ENCODE data around the gene PRRG3. TPM values are rescaled to one million over a fixed set of nuclear protein-coding genes. Genes with fewer than 3 reads are reported as not detected.

The PRRG3 gene
- total RNA-seq, 1 donor from 2014 or later, result 5.6 TPM

DNA sequence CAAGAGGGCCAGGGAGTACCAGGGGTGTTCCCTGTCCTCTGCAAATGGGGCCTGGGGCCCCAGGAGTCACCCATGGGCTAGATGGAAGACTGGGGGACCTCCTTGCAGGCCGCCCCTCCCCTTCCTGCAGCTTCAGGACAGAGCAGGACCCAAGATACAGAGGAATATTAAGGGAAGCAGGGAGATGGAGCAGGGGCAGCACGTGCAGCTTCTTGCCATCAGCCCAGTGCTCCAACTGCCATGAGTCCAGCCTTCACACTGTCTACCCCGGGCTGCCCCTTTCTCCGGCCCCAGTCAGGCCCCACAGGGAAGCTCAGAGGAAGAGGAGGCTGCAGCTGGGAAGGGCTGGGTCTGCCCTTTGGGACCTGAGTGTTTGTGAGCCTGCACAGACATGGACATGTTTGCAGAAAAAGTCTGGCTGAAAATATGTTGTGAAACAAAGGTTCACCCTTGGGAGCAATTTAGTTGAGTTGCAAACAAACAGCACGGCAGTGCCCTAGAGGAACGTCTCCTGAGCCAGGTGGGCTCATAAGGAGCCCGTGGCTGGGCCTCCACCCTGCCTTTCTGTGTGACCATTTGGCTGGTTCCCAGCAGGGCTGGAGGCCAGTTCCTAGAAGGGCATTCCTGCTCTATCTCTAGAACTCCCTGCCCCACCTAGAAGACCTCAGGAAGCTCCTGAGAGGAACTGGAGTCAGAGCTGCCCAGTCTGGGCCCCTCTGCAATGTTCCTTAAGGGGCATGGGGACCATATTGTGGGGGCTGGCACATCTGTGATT lies 29.5 kb downstream of the PRRG3 start:
- peaks cover 5% of the 10 kb centered on the region for H3K9me3 Mint-ChIP-seq (ENCODE audit: low read depth)
- no peak overlapping the region for H3K27ac Mint-ChIP-seq
- no peak overlapping the region for H3K4me3 Mint-ChIP-seq (ENCODE audit: low read depth)
- TF ChIP-seq, protein P1, sequence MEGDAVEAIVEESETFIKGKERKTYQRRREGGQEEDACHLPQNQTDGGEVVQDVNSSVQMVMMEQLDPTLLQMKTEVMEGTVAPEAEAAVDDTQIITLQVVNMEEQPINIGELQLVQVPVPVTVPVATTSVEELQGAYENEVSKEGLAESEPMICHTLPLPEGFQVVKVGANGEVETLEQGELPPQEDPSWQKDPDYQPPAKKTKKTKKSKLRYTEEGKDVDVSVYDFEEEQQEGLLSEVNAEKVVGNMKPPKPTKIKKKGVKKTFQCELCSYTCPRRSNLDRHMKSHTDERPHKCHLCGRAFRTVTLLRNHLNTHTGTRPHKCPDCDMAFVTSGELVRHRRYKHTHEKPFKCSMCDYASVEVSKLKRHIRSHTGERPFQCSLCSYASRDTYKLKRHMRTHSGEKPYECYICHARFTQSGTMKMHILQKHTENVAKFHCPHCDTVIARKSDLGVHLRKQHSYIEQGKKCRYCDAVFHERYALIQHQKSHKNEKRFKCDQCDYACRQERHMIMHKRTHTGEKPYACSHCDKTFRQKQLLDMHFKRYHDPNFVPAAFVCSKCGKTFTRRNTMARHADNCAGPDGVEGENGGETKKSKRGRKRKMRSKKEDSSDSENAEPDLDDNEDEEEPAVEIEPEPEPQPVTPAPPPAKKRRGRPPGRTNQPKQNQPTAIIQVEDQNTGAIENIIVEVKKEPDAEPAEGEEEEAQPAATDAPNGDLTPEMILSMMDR (IDR thresholded peaks at IDR 0.05; ENCODE audit: unreplicated experiment), result no peak
- H3K36me3 Mint-ChIP-seq (ENCODE audit: insufficient read depth), result no peaks in the 10 kb centered on the region
- H3K4me1 Mint-ChIP-seq (ENCODE audit: low read depth), result no peaks in the 10 kb centered on the region
- DNase-seq (ENCODE audit: low spot score, unreplicated experiment), result no peak
- H3K27me3 Mint-ChIP-seq, result peaks cover 13% of the 10 kb centered on the region

DNA sequence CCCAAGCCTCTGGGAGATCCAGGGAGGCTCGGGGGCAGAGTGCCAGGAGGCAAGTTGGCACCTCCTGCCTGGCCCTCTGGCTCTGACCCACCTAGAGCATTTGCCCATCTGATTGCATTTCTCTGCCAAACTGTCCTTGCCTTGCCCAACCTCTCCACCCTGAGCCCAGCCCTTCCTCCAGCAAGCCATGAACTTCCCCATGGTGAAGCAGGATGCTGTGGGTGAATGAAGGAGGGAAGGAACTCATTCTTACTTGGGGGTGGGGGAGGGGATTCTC lies 30.0 kb downstream of the PRRG3 start:
- no peak for DNase-seq (ENCODE audit: low spot score, unreplicated experiment)
- no peaks in the 10 kb centered on the region for H3K36me3 Mint-ChIP-seq (ENCODE audit: insufficient read depth)
- H3K9me3 Mint-ChIP-seq (ENCODE audit: low read depth), result peaks cover 5% of the 10 kb centered on the region
- H3K4me1 Mint-ChIP-seq (ENCODE audit: low read depth), result no peaks in the 10 kb centered on the region
- no peak overlapping the region for H3K27ac Mint-ChIP-seq
- H3K27me3 Mint-ChIP-seq, result peaks cover 13% of the 10 kb centered on the region
- H3K4me3 Mint-ChIP-seq (ENCODE audit: low read depth), result no peak overlapping the region
- TF ChIP-seq, protein P1 (IDR thresholded peaks at IDR 0.05; ENCODE audit: unreplicated experiment), result no peak

DNA sequence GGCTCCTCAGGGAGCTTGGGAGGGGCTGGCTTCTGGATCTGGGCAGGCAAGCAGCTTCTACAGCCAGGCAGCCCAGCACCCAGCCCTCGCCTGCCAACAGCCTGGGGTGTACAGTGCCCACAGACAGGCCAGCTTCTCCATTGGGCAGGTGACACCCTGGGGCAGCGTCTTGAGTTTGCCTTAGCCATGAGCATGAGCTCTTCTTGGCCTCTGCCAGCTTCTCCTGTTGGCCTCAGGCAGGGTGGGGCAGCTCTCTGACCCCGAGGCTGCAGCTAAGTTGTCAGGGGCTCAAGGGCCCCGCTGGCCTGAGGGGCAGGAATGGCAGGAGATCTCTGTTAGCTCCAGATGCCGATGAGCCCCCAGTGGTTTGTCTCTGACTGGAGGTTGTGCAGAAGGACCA lies 31.5 kb downstream of the PRRG3 start:
- Mint-ChIP-seq H3K27me3 (peaks cover 13% of the 10 kb centered on the region), H3K9me3 (ENCODE audit: low read depth) (peaks cover 5% of the 10 kb centered on the region), H3K4me1 (ENCODE audit: low read depth) (no peaks in the 10 kb centered on the region), H3K4me3 (ENCODE audit: low read depth) (no peak overlapping the region), H3K36me3 (ENCODE audit: insufficient read depth) (no peaks in the 10 kb centered on the region), H3K27ac (no peak overlapping the region)
- DNase-seq (ENCODE audit: low spot score, unreplicated experiment), result no peak
- TF ChIP-seq, protein P1 (IDR thresholded peaks at IDR 0.05; ENCODE audit: unreplicated experiment), result no peak

DNA sequence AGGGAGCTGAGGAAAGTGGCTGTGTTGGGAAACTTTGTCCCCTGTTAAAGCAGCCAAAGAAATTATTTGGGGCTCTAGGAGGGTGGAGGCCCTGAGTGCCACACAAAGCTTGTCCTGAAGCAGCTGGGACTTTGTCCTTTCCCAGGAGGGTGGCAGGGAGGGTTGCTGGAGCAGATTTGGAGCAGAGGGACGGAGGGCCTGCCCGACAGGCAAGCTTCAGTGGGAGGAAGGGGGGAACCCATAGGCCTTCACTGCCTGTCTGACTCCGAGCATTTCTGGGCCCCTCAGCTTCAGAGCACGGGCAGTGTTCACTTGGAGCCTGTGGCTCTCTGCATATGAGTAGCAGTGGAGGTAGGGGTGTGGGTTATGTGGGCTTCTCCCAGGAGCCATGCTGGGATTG lies 32.1 kb downstream of the PRRG3 start:
- H3K27ac Mint-ChIP-seq, result no peak overlapping the region
- TF ChIP-seq, protein P1 (IDR thresholded peaks at IDR 0.05; ENCODE audit: unreplicated experiment), result no peak
- H3K9me3 Mint-ChIP-seq (ENCODE audit: low read depth), result peaks cover 5% of the 10 kb centered on the region
- peaks cover 17% of the 10 kb centered on the region for H3K27me3 Mint-ChIP-seq
- no peaks in the 10 kb centered on the region for H3K36me3 Mint-ChIP-seq (ENCODE audit: insufficient read depth)
- no peak overlapping the region for H3K4me3 Mint-ChIP-seq (ENCODE audit: low read depth)
- no peaks in the 10 kb centered on the region for H3K4me1 Mint-ChIP-seq (ENCODE audit: low read depth)
- DNase-seq (ENCODE audit: low spot score, unreplicated experiment), result no peak

DNA sequence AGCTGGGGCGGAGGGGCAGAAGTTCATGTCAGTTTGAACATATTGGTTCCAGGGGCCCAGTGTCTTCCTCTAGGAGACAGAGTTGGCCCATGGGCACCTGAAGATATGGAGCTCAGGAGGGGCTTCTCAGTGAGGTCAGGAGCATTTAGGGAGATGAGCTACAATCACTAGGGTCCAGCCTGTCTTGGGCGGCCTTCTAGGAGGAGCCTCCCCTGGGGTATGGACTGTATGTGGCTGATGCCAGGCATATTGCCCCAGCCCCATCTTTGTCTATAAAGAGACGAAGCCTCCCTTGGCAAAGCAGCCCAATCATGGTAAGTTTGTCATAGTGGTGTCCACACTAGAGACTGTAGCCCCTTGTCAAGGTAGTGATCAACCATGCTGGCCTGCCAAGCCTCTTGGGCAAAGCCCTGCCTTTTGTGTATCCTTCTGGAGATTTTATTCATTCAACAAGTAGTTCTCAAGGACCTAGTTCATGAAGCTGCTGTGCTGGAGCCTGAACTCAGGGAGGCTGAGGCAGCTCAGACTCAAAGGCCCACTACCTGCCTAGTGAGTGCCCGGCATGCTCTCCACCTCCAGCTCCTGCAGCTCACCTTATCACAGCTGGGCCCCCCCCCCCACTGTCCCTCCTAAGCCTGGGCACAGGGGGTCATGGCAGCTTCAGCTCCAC lies 33.9 kb downstream of the PRRG3 start:
- TF ChIP-seq, protein P1 (IDR thresholded peaks at IDR 0.05; ENCODE audit: unreplicated experiment), result no peak
- DNase-seq (ENCODE audit: low spot score, unreplicated experiment), result no peak
- peaks cover 7% of the 10 kb centered on the region for H3K9me3 Mint-ChIP-seq (ENCODE audit: low read depth)

More for the DNA sequence above, 33.9 kb downstream of the PRRG3 start:
- Mint-ChIP-seq H3K36me3 (ENCODE audit: insufficient read depth) (no peaks in the 10 kb centered on the region), H3K4me1 (ENCODE audit: low read depth) (no peaks in the 10 kb centered on the region), H3K4me3 (ENCODE audit: low read depth) (no peak overlapping the region), H3K27me3 (peaks cover 8% of the 10 kb centered on the region), H3K27ac (no peak overlapping the region)

All from progenitor cell of endocrine pancreas (in vitro differentiated cells).